ENCODE data around the gene OTOA. TPM values are rescaled to one million over a fixed set of nuclear protein-coding genes. Genes with fewer than 3 reads are reported as not detected.
A peak's percentile ranks its signal among the peaks of the same experiment; 100 is the strongest.
"Not testable (repeated sequence)": the region's sequence is repeated elsewhere in the genome, so short reads cannot be mapped to it uniquely, and the experiment has no call there.

OTOA gene
- total RNA-seq, 2 experiments from 2014 or later, result 0.15 to 0.18 TPM

- peaks cover 46% of the 10 kb centered on the region for H3K36me3 Mint-ChIP-seq (ENCODE audit: low read depth)
- POLR2A ChIA-PET, H3K27ac Mint-ChIP-seq, H3K9me3 Mint-ChIP-seq, H3K4me3 Mint-ChIP-seq, DNase-seq, H3K27me3 Mint-ChIP-seq: not testable (repeated sequence)
- CTCF ChIA-PET, result interaction anchor here (0.7 kb wide), 1 partner anchor 27 kb away, joined by 3 read pairs; no protein-coding TSS in a partner anchor
- H3K4me1 Mint-ChIP-seq, result peaks cover 28% of the 10 kb centered on the region
These were observed 33.9 kb upstream of the OTOA start for GRCh38 chr16:21629616-21630539.

GRCh38 chr16:21630866-21631265 lies 32.9 kb upstream of the OTOA start:
- H3K36me3 Mint-ChIP-seq (ENCODE audit: low read depth), result peaks cover 44% of the 10 kb centered on the region
- H3K9me3 Mint-ChIP-seq, H3K4me3 Mint-ChIP-seq, H3K27ac Mint-ChIP-seq, POLR2A ChIA-PET, H3K27me3 Mint-ChIP-seq, CTCF ChIA-PET, DNase-seq: not testable (repeated sequence)
- H3K4me1 Mint-ChIP-seq, result peaks cover 19% of the 10 kb centered on the region

- H3K9me3 Mint-ChIP-seq, H3K27me3 Mint-ChIP-seq, POLR2A ChIA-PET, H3K27ac Mint-ChIP-seq, DNase-seq, H3K4me3 Mint-ChIP-seq, CTCF ChIA-PET: not testable (repeated sequence)
- Mint-ChIP-seq H3K36me3 (ENCODE audit: low read depth) (peaks cover 44% of the 10 kb centered on the region), H3K4me1 (peaks cover 14% of the 10 kb centered on the region)
These were observed 32.4 kb upstream of the OTOA start for GRCh38 chr16:21631376-21631775.

- CTCF ChIA-PET, H3K4me3 Mint-ChIP-seq, POLR2A ChIA-PET, H3K9me3 Mint-ChIP-seq, H3K4me1 Mint-ChIP-seq, H3K27me3 Mint-ChIP-seq, DNase-seq, H3K27ac Mint-ChIP-seq: not testable (repeated sequence)
- peaks cover 37% of the 10 kb centered on the region for H3K36me3 Mint-ChIP-seq (ENCODE audit: low read depth)
These were observed 31.7 kb upstream of the OTOA start for GRCh38 chr16:21631951-21632575.

GRCh38 chr16:21634216-21634615 lies 29.6 kb upstream of the OTOA start:
- peaks cover 3% of the 10 kb centered on the region for H3K9me3 Mint-ChIP-seq
- H3K4me3 Mint-ChIP-seq, result no peak overlapping the region
- no peak for DNase-seq
- H3K27ac Mint-ChIP-seq, result no peak overlapping the region
- ChIA-PET CTCF (interaction anchor here (0.6 kb wide), 1 partner anchor 29 kb away, joined by 5 read pairs; no protein-coding TSS in a partner anchor), POLR2A (no interaction called here)
- H3K36me3 Mint-ChIP-seq (ENCODE audit: low read depth), result peaks cover 20% of the 10 kb centered on the region
- no peaks in the 10 kb centered on the region for H3K27me3 Mint-ChIP-seq
- H3K4me1 Mint-ChIP-seq, result peaks cover 15% of the 10 kb centered on the region

GRCh38 chr16:21635694-21636093 lies 28.1 kb upstream of the OTOA start:
- H3K27me3 Mint-ChIP-seq, DNase-seq, POLR2A ChIA-PET, H3K27ac Mint-ChIP-seq, H3K4me3 Mint-ChIP-seq, H3K9me3 Mint-ChIP-seq: not testable (repeated sequence)
- H3K36me3 Mint-ChIP-seq (ENCODE audit: low read depth), result peaks cover 13% of the 10 kb centered on the region
- CTCF ChIA-PET, result interaction anchor here (2.0 kb wide), 1 partner anchor 25 kb away, joined by 7 read pairs; no protein-coding TSS in a partner anchor
- peaks cover 19% of the 10 kb centered on the region for H3K4me1 Mint-ChIP-seq

GRCh38 chr16:21637032-21637968 lies 26.5 kb upstream of the OTOA start:
- Mint-ChIP-seq H3K9me3 (no peaks in the 10 kb centered on the region), H3K27me3 (no peaks in the 10 kb centered on the region), H3K27ac (no peak overlapping the region), H3K4me3 (no peak overlapping the region), H3K36me3 (ENCODE audit: low read depth) (peaks cover 9% of the 10 kb centered on the region), H3K4me1 (peaks cover 23% of the 10 kb centered on the region)
- DNase-seq, result no peak
- ChIA-PET POLR2A (interaction anchor here (0.9 to 2.6 kb wide), 4 partner anchors 11 to 39 kb away, joined by 3 to 11 read pairs (median 4); no protein-coding TSS in a partner anchor), CTCF (interaction anchor here (1.3 to 6.6 kb wide), 5 partner anchors 12 to 54 kb away, joined by 3 to 48 read pairs (median 7); no protein-coding TSS in a partner anchor)

- ChIA-PET POLR2A (interaction anchor here (0.9 to 2.6 kb wide), 4 partner anchors 12 to 39 kb away, joined by 3 to 11 read pairs (median 4); partner anchors contain the start of gene METTL9), CTCF (interaction anchor here (0.8 to 6.6 kb wide), 11 partner anchors 11 to 55 kb away, joined by 3 to 48 read pairs (median 3); partner anchors contain the start of gene IGSF6)
- Mint-ChIP-seq H3K4me1 (peaks cover 23% of the 10 kb centered on the region), H3K36me3 (ENCODE audit: low read depth) (peaks cover 9% of the 10 kb centered on the region), H3K4me3 (no peak overlapping the region), H3K27ac (peak overlapping the region; percentile 82), H3K9me3 (no peaks in the 10 kb centered on the region), H3K27me3 (no peaks in the 10 kb centered on the region)
- no peak for DNase-seq
These were observed 25.2 kb upstream of the OTOA start for GRCh38 chr16:21638573-21638975.

- Mint-ChIP-seq H3K9me3 (no peaks in the 10 kb centered on the region), H3K36me3 (ENCODE audit: low read depth) (peaks cover 9% of the 10 kb centered on the region), H3K4me1 (peaks cover 27% of the 10 kb centered on the region), H3K27me3 (no peaks in the 10 kb centered on the region), H3K27ac (peak overlapping the region; percentile 23), H3K4me3 (no peak overlapping the region)
- POLR2A ChIA-PET, result interaction anchor here (0.6 to 2.6 kb wide), 4 partner anchors 13 to 36 kb away, joined by 3 to 11 read pairs (median 4); no protein-coding TSS in a partner anchor
- no peak for DNase-seq
- CTCF ChIA-PET, result interaction anchor here (0.7 to 6.6 kb wide), 12 partner anchors 11 to 81 kb away, joined by 3 to 48 read pairs (median 3); partner anchors contain the start of gene IGSF6
These were observed 24.3 kb upstream of the OTOA start for GRCh38 chr16:21639493-21639892.

GRCh38 chr16:21641916-21642315 lies 21.9 kb upstream of the OTOA start:
- H3K27ac Mint-ChIP-seq, result no peak overlapping the region
- H3K4me1 Mint-ChIP-seq, result peaks cover 49% of the 10 kb centered on the region
- H3K9me3 Mint-ChIP-seq, result no peaks in the 10 kb centered on the region
- H3K27me3 Mint-ChIP-seq, result no peaks in the 10 kb centered on the region
- ChIA-PET CTCF (interaction anchor here (1.2 to 6.6 kb wide), 5 partner anchors 10 to 59 kb away, joined by 4 to 48 read pairs (median 17); partner anchors contain the start of gene IGSF6), POLR2A (interaction anchor here (1.1 to 1.2 kb wide), 2 partner anchors 43 to 57 kb away, joined by 3 read pairs; no protein-coding TSS in a partner anchor)
- no peak for DNase-seq
- H3K4me3 Mint-ChIP-seq, result no peak overlapping the region
- peaks cover under 1% of the 10 kb centered on the region for H3K36me3 Mint-ChIP-seq (ENCODE audit: low read depth)

- Mint-ChIP-seq H3K36me3 (ENCODE audit: low read depth) (peaks cover 3% of the 10 kb centered on the region), H3K27me3 (no peaks in the 10 kb centered on the region), H3K27ac (no peak overlapping the region), H3K9me3 (no peaks in the 10 kb centered on the region), H3K4me3 (no peak overlapping the region), H3K4me1 (peaks cover 55% of the 10 kb centered on the region)
- DNase-seq, result no peak
- POLR2A ChIA-PET, result no interaction called here
- CTCF ChIA-PET, result interaction anchor here (3.1 to 6.6 kb wide), 3 partner anchors 14 to 60 kb away, joined by 17 to 48 read pairs (median 20); no protein-coding TSS in a partner anchor
These were observed 20.9 kb upstream of the OTOA start for GRCh38 chr16:21642861-21643260.

- H3K27ac Mint-ChIP-seq, result no peak overlapping the region
- H3K27me3 Mint-ChIP-seq, result no peaks in the 10 kb centered on the region
- H3K9me3 Mint-ChIP-seq, result no peaks in the 10 kb centered on the region
- CTCF ChIA-PET, result interaction anchor here (0.5 to 2.6 kb wide), 2 partner anchors 58 to 60 kb away, joined by 3 to 17 read pairs; no protein-coding TSS in a partner anchor
- no peak for DNase-seq
- H3K36me3 Mint-ChIP-seq (ENCODE audit: low read depth), result peaks cover 7% of the 10 kb centered on the region
- POLR2A ChIA-PET, result interaction anchor here (0.8 kb wide), 1 partner anchor 56 kb away, joined by 3 read pairs; no protein-coding TSS in a partner anchor
- peaks cover 56% of the 10 kb centered on the region for H3K4me1 Mint-ChIP-seq
- H3K4me3 Mint-ChIP-seq, result no peak overlapping the region
These were observed 20.0 kb upstream of the OTOA start for GRCh38 chr16:21643785-21644184.

Data from activated CD4-positive, alpha-beta memory T cell treated with anti-CD3 and anti-CD28 coated beads, Interleukin-2, amount 10 ng/mL, durations not matched to agents 7 days and 5 days (primary cell).